IPS-NIHi7 (cell line): ENCODE measurements around the gene HAUS5.
A peak's percentile ranks its signal among the peaks of the same experiment; 100 is the strongest.
"Not testable (repeated sequence)": the region's sequence is repeated elsewhere in the genome, so short reads cannot be mapped to it uniquely, and the experiment has no call there.

ENCODE experiments used
- DNase-seq: peaks from one replicate; pipeline ENCODE4 v3.0.0; 2012; ENCODE audit warnings: mixed read lengths; ENCODE audit errors: extremely low spot score

HAUS5 gene

DNA sequence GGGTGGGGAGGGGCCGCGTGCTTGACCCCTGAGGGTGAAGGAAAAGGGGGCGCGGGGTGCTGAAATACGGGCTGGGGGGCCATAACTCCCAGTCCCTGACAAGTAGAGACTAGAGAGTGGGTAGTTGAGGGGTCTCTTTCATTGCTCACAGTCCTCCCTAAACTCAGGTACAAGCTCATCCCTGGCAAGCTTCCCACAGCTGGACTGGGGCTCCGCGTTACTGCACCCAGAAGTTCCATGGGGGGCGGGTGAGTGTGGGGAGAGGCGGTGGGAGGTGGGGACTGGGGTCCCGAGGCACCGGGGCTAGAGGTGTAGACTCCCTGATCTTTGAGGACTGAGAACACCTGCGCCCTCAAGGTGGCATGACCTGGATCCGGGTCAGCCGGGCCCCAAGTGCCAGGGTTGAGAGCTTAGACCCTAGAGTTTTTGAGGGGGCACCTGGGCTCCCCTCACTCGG is 30.3 kb downstream of the HAUS5 start:
- no peak for DNase-seq

DNA sequence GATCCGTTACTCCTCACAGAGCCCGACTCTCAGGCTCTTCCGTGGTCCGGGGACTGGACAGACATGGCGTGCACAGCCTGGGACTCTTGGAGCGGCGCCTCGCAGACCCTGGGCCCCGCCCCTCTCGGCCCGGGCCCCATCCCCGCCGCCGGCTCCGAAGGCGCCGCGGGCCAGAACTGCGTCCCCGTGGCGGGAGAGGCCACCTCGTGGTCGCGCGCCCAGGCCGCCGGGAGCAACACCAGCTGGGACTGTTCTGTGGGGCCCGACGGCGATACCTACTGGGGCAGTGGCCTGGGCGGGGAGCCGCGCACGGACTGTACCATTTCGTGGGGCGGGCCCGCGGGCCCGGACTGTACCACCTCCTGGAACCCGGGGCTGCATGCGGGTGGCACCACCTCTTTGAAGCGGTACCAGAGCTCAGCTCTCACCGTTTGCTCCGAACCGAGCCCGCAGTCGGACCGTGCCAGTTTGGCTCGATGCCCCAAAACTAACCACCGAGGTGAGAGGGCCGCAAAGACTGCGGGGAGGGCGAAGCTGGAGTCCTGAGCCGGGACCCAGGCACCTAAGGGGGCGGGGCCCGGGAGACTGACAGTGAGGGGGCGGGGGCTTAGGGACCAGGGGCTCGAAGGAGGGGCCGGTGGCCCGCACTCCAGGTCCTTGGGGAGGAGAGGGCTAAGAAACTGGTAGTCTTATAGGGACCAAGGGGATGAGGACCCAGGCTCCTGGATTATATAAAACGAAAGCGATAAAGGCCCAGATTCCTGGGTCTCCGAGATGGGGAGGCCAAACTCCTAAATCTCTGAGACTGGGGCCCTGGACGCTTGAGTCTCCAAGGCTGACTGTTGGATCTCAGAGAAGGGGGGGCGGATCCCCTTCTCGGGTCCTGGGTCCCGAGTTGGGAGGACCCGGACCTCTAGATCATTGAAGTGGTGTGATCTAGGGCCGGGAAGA is 31.0 kb downstream of the HAUS5 start:
- DNase-seq: peak; percentile 88

DNA sequence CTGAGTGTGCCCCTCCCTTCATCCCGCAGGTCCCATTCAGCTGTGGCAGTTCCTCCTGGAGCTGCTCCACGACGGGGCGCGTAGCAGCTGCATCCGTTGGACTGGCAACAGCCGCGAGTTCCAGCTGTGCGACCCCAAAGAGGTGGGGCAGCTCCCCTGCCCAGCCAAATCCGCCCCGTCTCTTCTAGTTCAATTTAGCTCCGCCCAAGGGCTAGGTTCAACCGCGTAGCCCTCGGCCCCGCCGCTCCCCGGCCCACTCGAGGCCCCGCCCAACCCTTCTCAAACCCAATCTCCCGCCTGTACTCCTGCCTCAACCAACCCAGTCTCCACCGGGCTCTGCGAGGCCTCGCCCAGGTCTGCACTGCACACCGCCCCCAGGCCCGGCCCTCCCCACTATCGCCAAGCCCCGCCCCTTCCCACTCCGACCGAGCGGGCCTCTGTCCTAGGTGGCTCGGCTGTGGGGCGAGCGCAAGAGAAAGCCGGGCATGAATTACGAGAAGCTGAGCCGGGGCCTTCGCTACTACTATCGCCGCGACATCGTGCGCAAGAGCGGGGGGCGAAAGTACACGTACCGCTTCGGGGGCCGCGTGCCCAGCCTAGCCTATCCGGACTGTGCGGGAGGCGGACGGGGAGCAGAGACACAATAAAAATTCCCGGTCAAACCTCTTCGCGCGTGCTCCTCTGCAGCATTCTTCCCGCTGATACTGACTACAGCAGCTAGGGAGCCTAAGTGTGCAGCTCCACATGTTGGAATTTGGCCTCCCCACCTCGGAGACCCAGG is 31.9 kb downstream of the HAUS5 start:
- peak; percentile 94 for DNase-seq

DNA sequence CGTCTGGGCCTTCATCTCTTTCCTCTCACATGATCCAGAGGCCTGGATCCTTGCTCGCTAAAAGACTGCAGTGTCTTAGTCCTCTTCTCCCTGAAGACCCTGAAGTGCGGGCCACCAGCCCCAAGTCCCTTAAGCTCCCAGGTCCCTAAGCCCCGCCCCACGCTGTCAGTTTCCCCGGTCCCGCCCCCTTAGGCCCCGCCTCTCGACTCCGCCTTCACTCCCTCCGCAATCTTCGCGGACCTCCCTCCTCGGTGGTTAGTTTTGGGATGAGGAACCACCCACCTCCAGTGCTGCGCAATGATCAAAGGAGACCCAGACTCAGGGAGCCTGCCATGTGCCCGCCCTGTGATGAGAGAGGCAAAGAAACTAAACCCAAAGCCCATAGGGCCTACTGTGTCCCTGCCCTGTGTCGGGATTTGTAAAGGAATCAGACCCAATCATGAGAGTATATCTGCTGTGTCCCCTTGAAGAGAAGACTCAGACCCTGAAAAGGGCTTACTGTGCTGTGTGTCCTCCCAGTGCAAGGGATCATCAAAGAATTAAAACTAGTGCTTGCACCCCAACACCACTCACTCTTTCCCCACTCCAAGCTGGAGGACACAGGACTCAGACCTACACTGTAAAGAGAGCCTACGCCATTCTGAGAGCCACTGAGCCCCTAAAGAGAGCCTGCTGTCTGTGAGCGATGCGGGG is 32.6 kb downstream of the HAUS5 start:
- peak; percentile 82 for DNase-seq

DNA sequence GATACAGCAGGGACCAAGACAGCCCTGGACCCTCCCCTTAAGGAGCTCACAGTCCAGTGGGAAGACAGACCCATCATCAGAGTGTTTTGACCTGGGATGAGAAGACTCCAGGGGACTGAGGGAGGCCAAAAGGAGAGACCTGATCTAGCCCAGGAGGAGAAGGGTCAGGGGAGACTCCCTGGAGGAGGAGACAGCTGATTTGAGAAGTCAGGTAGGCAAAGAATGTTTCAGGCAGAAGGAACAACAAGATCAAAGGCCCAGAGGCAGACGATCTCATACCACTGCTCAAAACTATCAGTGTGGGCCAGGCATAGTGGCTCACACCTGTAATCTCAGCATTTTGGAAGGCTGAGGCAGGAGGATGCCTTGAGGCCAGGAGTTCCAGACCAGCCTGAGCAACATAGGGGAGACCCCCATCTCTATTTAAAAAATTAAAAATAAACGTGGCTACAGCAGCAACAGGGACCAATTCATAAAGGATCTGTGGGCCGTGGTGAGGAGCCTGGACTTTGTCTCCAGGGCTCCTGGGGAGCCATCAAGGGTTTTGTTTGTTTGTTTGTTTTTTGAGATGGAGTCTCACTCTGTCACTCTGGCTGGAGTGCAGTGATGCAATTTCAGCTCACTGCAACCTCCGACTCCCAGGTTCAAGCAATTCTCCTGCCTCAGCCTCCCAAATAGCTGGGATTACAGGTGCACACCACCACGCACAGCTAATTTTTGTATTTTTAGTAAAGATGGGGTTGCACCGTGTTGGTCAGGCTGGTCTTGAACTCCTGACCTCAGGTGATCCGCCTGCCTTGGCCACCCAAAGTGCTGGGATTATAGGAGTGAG is 33.4 kb downstream of the HAUS5 start:
- no peak for DNase-seq

DNA sequence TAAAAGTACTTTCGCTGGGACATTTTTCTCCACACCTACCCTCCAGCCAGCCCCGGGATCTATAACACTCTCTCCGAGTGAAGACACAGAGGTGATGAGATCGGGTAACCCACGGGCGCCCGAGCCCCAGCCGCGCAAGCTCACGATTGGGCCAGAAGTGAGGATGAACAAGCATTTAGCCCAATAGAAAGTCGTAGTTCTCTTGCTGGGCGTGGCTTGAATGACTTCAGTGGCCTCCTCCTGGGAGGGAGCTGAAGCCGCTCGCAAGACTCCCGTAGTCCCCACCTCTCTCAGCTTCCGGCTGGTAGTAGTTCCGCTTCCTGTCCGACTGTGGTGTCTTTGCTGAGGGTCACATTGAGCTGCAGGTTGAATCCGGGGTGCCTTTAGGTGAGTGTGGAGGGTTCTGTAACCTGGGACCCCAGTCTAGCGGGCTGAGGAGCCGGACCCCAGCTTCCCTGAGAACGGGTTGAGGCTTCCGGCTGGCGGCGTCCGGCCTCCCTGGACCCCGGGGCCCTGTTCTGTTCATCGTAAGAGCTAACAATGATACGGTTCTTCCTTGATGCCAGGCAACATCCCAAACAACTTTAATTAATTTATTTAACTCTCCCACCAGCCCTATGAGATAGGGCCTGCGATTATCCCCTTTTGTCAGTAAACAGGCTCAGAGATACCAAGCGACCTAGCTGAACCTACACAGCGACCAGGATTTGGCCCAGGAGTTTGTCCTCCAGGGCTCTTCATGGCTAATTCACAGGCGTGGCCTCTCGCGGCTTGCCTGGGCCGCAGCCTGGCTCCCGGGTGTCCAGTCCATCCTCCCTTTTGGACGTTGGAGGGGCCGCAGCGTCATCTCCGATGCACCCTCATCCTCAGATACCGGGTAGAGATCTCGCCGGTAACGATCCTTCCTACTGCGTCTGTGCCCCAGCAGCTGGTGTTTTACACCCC is 35.8 kb downstream of the HAUS5 start, which contains the start of gene COX6B1:
TSS of gene COX6B1 (plus strand) at position 307 of the 945 bp plus-strand sequence. CDS start 2,921 bp downstream, outside the sequence.
- DNase-seq: peak; percentile 98

DNA sequence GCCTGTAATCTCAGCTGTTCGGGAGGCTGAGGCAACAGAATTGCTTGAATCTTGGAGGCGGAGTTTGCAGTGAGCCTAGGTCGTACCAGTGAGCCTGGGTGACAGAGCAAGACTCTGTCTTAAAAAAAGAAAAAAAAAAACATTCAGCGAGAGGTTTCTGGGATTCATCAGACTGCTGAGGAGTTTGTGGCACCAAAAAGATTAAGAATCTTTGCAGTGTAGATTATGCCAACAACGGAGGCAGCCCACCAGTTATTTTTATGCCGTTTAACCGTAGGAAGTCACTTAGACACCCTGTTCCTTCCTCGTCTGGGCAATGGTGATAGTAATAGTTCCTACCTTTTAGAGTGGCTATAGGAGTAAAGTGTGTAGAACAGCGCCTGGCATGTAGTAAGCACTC is 38.0 kb downstream of the HAUS5 start:
- DNase-seq: no peak

DNA sequence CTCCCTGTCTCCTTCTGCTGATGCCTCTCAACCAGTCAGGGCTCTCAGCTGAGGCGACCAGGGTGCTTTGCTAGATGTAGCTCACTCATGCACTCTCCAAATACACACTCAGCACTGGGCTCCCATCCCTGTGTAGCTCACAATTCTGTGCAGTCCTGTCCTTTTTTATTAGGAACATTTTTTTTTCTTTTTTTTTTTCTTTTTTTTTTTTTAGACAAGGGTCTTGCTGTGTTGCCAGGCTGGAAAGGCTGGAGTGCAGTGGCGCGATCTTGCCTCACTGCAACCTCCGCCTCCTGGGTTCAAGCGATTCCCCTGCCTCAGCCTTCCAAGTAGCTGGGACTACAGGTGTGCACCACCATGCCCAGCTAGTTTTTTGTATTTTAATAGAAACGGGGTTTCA is 42.3 kb downstream of the HAUS5 start:
- DNase-seq: not testable (repeated sequence)

DNA sequence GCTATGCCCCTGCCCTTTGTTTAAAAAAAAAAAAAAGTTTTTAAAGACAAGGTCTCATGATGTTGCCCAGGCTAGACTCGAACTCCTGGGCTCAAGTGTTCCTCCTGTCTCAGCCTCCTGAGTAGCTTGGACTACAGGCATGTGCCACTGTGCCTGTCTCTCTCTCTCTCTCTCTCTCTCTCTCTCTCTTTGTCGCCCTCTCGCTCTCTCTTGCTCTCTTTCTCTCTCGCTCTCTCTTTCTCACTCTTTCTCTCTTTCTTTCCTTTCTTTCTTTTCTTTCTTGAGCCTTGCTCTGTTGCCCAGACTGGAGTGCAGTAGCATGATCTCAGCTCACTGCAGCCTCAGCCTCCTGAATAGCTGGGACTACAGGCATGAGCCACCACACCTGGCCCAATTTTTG is 43.1 kb downstream of the HAUS5 start:
- DNase-seq: no peak

DNA sequence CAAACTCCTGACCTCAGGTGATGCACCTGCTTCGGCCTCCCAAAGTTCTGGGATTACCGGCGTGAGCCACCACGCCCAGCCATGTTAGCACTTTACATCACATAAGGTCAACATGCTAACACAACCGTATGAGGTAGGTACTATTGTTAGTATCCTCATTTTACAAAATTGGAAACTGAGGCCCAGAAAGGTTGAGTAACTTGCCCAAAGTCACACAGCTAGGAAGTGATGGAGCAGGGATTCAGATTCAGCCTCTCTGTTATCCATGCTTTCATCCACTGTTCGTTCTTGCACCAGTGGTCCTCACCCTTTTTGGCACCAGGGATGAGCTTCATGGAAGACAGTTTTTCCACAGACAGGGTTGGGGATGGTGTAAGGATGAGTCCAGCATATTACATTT is 44.2 kb downstream of the HAUS5 start:
- DNase-seq: no peak

DNA sequence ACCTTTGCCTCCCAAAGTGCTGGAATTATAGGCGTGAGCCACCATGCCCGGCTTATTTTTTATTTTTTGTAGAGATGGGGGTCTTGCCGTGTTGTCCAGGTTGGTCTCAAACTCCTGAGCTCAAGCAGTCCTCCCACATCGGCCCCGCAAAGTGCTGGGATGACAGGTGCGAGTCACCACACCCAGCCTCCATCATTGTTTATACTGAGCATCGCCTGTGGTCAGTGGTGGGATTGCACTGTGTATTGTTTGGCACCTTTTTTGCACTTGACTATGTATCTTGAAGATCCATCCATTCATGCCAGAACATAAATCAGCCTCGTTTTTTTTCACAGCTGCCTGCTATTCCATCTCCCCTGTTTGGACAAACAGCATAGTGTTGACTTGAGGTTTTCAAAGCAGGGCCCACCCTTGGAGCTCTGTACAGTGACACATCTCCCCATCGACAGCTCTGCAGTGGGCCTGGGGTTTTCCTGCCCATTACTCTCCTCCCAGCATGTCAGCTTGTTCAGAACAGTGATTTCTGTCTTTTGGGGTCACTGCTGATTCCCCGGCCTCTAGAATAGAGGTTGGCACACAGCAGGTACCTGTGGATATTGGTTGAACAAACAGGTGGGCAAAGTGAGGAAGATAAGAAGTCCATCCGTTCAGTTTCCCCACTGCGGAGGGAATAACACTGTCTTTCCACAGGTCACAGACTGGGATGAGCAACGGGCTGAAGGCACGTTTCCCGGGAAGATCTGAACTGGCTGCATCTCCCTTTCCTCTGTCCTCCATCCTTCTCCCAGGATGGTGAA is 45.6 kb downstream of the HAUS5 start:
- no peak for DNase-seq

DNA sequence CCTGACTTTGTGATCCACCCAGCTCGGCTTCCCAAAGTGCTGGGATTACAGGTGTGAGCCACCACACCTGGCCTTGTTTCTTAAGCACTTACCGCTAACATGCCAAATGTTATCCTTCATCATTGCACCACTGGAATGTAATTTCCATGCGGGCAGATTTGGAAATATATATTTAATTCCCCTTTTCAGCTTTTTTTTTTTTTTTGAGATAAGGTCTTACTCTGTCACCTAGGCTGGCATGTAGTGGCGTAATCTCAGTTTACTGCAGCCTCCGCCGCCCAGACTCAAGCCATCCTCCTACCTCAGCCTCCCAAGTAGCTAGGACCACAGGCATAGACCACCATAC is 49.4 kb downstream of the HAUS5 start:
- no peak for DNase-seq

DNA sequence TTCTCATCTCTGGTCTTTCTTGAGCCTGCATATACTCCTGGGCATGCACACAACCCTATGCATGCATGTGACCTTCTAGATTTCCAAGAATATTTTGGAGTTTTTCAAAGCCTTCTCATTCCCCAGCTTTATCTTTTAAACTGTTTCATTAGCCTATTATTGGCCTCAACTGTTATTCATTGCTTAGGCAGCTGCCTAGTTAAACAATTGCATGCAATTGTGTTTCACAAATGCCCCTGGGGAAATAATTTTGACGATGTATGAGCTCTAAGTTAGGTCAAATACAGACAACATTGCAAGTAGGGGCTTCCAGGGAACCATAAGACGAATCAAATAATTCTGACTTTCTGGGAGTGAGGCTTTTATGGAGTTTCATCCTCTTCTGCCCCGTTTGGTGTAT is 51.4 kb downstream of the HAUS5 start:
- DNase-seq: no peak

DNA sequence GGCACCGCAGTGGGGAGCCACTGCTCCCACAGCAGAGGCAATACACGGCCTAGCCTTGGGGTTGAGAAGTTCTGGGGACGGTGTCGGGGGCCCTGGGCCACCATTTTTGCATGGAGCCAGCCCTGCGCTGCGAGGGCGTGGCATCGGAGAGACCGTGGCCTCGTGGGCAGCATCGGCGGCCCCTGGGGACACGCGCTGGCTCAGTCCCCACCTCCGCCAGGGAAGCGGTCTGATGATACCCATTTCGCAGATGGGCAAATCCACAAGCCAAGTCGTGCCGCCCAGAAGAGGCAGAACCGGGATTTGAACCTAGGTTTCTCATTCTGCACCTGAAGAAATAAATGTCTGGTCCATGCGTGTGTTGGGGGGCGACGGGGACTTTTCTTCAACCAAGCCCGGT is 52.6 kb downstream of the HAUS5 start:
- no peak for DNase-seq

DNA sequence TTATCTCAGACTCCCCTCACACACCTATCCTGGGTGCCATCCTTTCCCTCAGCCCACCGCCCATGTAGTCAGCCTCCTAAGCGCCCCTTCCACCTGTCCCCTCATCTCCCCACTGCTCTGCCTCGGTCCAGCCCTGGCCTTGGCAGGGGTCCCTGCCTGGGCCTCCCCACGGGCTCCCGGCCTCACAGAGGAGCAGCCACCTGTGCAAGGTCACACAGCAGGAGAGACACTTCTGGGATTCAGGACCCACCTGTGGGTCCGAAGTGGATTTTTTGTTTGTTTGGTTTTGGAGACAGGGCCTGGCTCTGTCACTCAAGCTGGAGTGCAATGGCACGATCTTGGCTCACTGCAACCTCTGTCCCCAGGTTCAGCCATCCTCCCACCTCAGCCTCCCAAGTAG is 53.1 kb downstream of the HAUS5 start:
- no peak for DNase-seq

DNA sequence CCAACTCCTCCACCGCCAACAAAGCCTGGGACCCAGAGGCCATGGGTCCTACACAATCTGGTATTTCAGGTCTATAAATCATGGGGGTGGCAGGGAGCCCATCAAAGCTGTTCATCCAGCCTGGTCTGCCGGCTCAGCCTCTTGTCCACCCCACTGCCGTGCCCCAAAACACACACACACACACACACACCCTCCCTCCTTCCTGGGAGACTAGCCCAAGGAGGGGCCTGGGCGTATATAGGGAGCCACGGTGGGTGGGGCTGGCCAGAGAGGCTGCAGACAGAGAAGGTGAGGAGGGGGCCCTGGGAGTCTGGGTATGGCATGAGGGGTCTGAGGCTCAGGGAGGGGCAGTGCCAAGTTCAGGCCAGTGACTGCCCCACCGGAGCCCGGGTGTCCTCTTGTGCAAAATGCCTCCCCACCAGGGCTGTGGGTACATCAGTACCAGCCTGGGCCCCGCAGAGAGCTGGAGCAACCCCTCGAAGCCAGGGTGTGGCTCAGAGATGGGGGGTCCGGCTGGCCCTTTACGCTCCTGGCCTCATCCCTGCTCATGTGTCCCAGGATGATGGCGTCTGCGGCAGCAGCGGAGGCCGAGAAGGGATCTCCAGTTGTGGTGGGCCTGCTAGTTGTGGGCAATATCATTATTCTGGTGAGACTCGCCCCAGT is 53.8 kb downstream of the HAUS5 start, which contains the start of gene UPK1A:
TSS of gene UPK1A (plus strand) at position 267 of the 663 bp plus-strand sequence. CDS start at position 563, 296 bp downstream.
- DNase-seq: no peak

DNA sequence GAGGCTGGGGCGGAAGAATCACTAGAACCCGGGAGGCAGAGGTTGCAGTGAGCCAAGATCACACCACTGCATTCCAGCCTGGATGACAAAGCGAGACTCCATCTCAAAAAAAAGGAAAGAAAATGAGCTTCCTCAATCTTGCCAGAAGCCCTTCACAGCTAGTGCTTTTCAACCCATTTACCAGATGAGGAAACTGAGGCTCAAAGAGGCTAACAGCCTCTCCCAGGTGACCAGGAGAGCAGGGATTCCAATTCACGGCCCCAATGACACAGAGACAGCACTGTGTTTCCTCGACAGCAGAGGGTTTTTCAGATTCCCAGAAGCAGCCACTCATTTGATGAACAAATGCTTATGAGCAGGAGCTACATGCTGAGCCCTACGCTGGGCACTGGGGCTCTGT is 57.0 kb downstream of the HAUS5 start:
- no peak for DNase-seq

DNA sequence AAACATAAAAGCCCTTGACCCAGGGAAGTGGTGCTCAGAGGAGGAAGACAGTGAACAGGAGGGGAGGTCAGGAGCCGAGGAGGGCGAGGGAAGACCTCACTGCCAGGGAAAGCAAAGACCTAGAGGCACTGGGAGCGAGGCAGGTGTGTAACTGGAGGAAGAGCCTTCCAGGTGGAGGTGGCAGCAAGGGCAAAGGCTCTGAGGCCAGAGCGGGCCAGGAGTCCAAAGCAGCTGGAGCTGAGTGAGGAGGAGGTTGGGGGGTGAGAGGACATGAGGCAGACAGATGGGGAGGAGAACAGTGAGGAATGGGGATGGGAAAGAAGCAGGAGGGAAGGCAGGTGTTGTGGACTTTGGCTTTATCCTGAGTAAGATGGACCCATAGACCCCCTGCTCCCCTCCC is 57.4 kb downstream of the HAUS5 start:
- no peak for DNase-seq

DNA sequence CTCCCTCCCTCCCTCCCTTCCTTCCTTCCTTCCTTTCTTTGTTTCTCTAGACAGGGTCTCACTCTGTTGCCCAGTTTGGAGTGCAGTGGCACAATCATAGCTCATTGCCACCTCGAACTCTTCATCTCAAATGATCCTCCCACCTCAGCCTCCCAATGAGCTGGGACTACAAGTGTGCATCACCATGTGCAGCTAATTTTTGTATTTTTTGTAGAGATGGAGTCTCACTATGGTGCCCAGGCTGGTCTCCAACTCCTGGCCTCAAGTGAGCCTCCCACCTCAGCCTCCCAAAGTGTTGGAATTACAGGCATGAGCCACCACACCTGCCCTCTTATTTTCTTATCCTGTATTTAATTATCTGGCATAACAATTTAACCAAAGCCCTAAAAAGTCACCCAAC is 58.2 kb downstream of the HAUS5 start:
- DNase-seq: no peak
